Activated naive CD8-positive, alpha-beta T cell treated with anti-CD3 and anti-CD28 coated beads, Interleukin-2, amount 50 U/mL, for 24 hours (primary cell): ENCODE data around the gene NTRK1.

Experiments used
- ATAC-seq: fragments of 150-1000 bp; cut with Tn5 transposase; one replicate; pipeline ENCODE4 v1.10.0; 2021
- DNase-seq: peaks from one replicate; pipeline ENCODE4 v3.0.0; 2021
- H3K27ac Mint-ChIP-seq: one replicate; pipeline ENCODE4 v1.8.0; 2021; ENCODE audit warnings: mild to moderate bottlenecking, mixed read lengths
- H3K27me3 Mint-ChIP-seq: one replicate; pipeline ENCODE4 v1.8.0; 2021; ENCODE audit warnings: mixed read lengths
- H3K36me3 Mint-ChIP-seq: one replicate; pipeline ENCODE4 v1.8.0; 2021; ENCODE audit warnings: low read depth, mixed read lengths
- H3K4me1 Mint-ChIP-seq: one replicate; pipeline ENCODE4 v1.8.0; 2021; ENCODE audit warnings: mixed read lengths
- H3K4me3 Mint-ChIP-seq: one replicate; pipeline ENCODE4 v1.8.0; 2021; ENCODE audit warnings: mild to moderate bottlenecking, moderate library complexity, mixed read lengths
- H3K9me3 Mint-ChIP-seq: one replicate; pipeline ENCODE4 v1.8.0; 2021; ENCODE audit warnings: mixed read lengths

NTRK1 gene

GRCh38 chr1:156911577-156912298 lies 51.1 kb downstream of the NTRK1 start:
- no peaks in the 10 kb centered on the region for H3K9me3 Mint-ChIP-seq
- H3K27ac Mint-ChIP-seq = no peak overlapping the region
- H3K27me3 Mint-ChIP-seq = peaks cover 24% of the 10 kb centered on the region
- DNase-seq = no peak
- no peak for ATAC-seq
- H3K36me3 Mint-ChIP-seq = no peaks in the 10 kb centered on the region
- no peak overlapping the region for H3K4me3 Mint-ChIP-seq
- peaks cover 5% of the 10 kb centered on the region for H3K4me1 Mint-ChIP-seq

GRCh38 chr1:156912310-156912709 lies 51.6 kb downstream of the NTRK1 start:
- ATAC-seq (no peak), DNase-seq (no peak)
- Mint-ChIP-seq H3K36me3 (no peaks in the 10 kb centered on the region), H3K4me1 (peaks cover 3% of the 10 kb centered on the region), H3K9me3 (no peaks in the 10 kb centered on the region), H3K27me3 (peaks cover 25% of the 10 kb centered on the region), H3K4me3 (no peak overlapping the region), H3K27ac (no peak overlapping the region)

GRCh38 chr1:156912861-156913808 lies 52.5 kb downstream of the NTRK1 start:
- ATAC-seq (no peak), DNase-seq (no peak)
- Mint-ChIP-seq H3K4me3 (no peak overlapping the region), H3K9me3 (no peaks in the 10 kb centered on the region), H3K4me1 (peaks cover 3% of the 10 kb centered on the region), H3K36me3 (no peaks in the 10 kb centered on the region), H3K27ac (no peak overlapping the region), H3K27me3 (peaks cover 31% of the 10 kb centered on the region)

- Mint-ChIP-seq H3K4me3 (no peak overlapping the region), H3K4me1 (peaks cover 3% of the 10 kb centered on the region), H3K27me3 (peaks cover 36% of the 10 kb centered on the region), H3K9me3 (no peaks in the 10 kb centered on the region), H3K27ac (no peak overlapping the region), H3K36me3 (no peaks in the 10 kb centered on the region)
- ATAC-seq (no peak), DNase-seq (no peak)
These were observed 53.2 kb downstream of the NTRK1 start for GRCh38 chr1:156913809-156914387.

GRCh38 chr1:156914440-156914856 lies 53.8 kb downstream of the NTRK1 start:
- Mint-ChIP-seq H3K4me1 (peaks cover 3% of the 10 kb centered on the region), H3K4me3 (no peak overlapping the region), H3K9me3 (no peaks in the 10 kb centered on the region), H3K27ac (no peak overlapping the region), H3K36me3 (no peaks in the 10 kb centered on the region), H3K27me3 (peaks cover 41% of the 10 kb centered on the region)
- DNase-seq = no peak
- ATAC-seq = no peak

- peak; percentile 86 for ATAC-seq
- peaks cover 9% of the 10 kb centered on the region for H3K4me1 Mint-ChIP-seq
- H3K27me3 Mint-ChIP-seq = peaks cover 75% of the 10 kb centered on the region
- H3K9me3 Mint-ChIP-seq = no peaks in the 10 kb centered on the region
- no peaks in the 10 kb centered on the region for H3K36me3 Mint-ChIP-seq
- H3K27ac Mint-ChIP-seq = no peak within 1 kb of the TSS
- peak; percentile 84 for DNase-seq
- no peak within 1 kb of the TSS for H3K4me3 Mint-ChIP-seq
These were observed 59.8 kb downstream of the NTRK1 start, which contains the start of gene LRRC71 for GRCh38 chr1:156920233-156921052. Gene LRRC71 (plus strand): TSS chr1:156920632. CDS start chr1:156920804, 172 bp downstream.

GRCh38 chr1:156921053-156921529 lies 60.4 kb downstream of the NTRK1 start:
- peaks cover 15% of the 10 kb centered on the region for H3K4me1 Mint-ChIP-seq
- H3K27me3 Mint-ChIP-seq = peaks cover 76% of the 10 kb centered on the region
- H3K27ac Mint-ChIP-seq = no peak overlapping the region
- ATAC-seq (no peak), DNase-seq (no peak)
- H3K9me3 Mint-ChIP-seq = no peaks in the 10 kb centered on the region
- no peaks in the 10 kb centered on the region for H3K36me3 Mint-ChIP-seq
- H3K4me3 Mint-ChIP-seq = no peak overlapping the region

- no peak for ATAC-seq
- DNase-seq = no peak
- Mint-ChIP-seq H3K4me1 (peaks cover 33% of the 10 kb centered on the region), H3K36me3 (no peaks in the 10 kb centered on the region), H3K4me3 (no peak overlapping the region), H3K27me3 (peaks cover 83% of the 10 kb centered on the region), H3K9me3 (no peaks in the 10 kb centered on the region), H3K27ac (no peak overlapping the region)
These were observed 62.5 kb downstream of the NTRK1 start for GRCh38 chr1:156922986-156923669.

- peaks cover 85% of the 10 kb centered on the region for H3K27me3 Mint-ChIP-seq
- H3K4me3 Mint-ChIP-seq = no peak overlapping the region
- ATAC-seq = no peak
- H3K9me3 Mint-ChIP-seq = no peaks in the 10 kb centered on the region
- no peaks in the 10 kb centered on the region for H3K36me3 Mint-ChIP-seq
- no peak overlapping the region for H3K27ac Mint-ChIP-seq
- H3K4me1 Mint-ChIP-seq = peaks cover 34% of the 10 kb centered on the region
- DNase-seq = no peak
These were observed 63.2 kb downstream of the NTRK1 start for GRCh38 chr1:156923670-156924477.

GRCh38 chr1:156924478-156925153 lies 64.0 kb downstream of the NTRK1 start:
- no peak overlapping the region for H3K4me3 Mint-ChIP-seq
- no peak for DNase-seq
- H3K36me3 Mint-ChIP-seq = no peaks in the 10 kb centered on the region
- no peak for ATAC-seq
- H3K27ac Mint-ChIP-seq = no peak overlapping the region
- peaks cover 87% of the 10 kb centered on the region for H3K27me3 Mint-ChIP-seq
- peaks cover 34% of the 10 kb centered on the region for H3K4me1 Mint-ChIP-seq
- no peaks in the 10 kb centered on the region for H3K9me3 Mint-ChIP-seq

- Mint-ChIP-seq H3K4me3 (no peak overlapping the region), H3K27ac (no peak overlapping the region), H3K9me3 (no peaks in the 10 kb centered on the region), H3K27me3 (peaks cover 86% of the 10 kb centered on the region), H3K36me3 (no peaks in the 10 kb centered on the region), H3K4me1 (peaks cover 34% of the 10 kb centered on the region)
- DNase-seq (no peak), ATAC-seq (no peak)
These were observed 64.7 kb downstream of the NTRK1 start for GRCh38 chr1:156925154-156926010.

- peak overlapping the region; percentile 87 for H3K27ac Mint-ChIP-seq
- DNase-seq = peak; percentile 76
- no peak overlapping the region for H3K4me3 Mint-ChIP-seq
- peaks cover 85% of the 10 kb centered on the region for H3K27me3 Mint-ChIP-seq
- no peaks in the 10 kb centered on the region for H3K9me3 Mint-ChIP-seq
- ATAC-seq = peak; percentile 87
- peaks cover 34% of the 10 kb centered on the region for H3K4me1 Mint-ChIP-seq
- no peaks in the 10 kb centered on the region for H3K36me3 Mint-ChIP-seq
These were observed 65.5 kb downstream of the NTRK1 start for GRCh38 chr1:156926175-156926574.
